Esophagus muscularis mucosa (tissue), 3 donors: ENCODE measurements around the gene CCDC47.

Source experiments
- CTCF ChIP-seq, 3 experiments: fragments of 200-600 bp in 2 of 3; fragments of 450-650 bp in 1 of 3; sonication (generic) in 2 of 3; IDR thresholded peaks; one replicate each; pipeline ENCODE4 v1.5.1; 2017 to 2019; ENCODE audit warnings: antibody characterized with exemption in 3 of 3, mild to moderate bottlenecking in 2 of 3, moderate library complexity in 1 of 3
- POLR2A ChIP-seq: fragments of 450-650 bp; IDR thresholded peaks from one replicate; pipeline ENCODE4 v1.6.1; 2017; ENCODE audit warnings: antibody characterized with exemption, moderate library complexity, mild to moderate bottlenecking, low read depth
- POLR2AphosphoS5 ChIP-seq, 2 donors: sonication (generic); formaldehyde crosslinking; IDR thresholded peaks; one replicate each; pipeline ENCODE4 v1.6.1; 2017; ENCODE audit warnings: antibody characterized with exemption in 2 of 2

- no peak for TF ChIP-seq CTCF (IDR thresholded peaks at IDR 0.05)
- no peak for TF ChIP-seq POLR2AphosphoS5 (IDR thresholded peaks at IDR 0.05)
- no peak for TF ChIP-seq POLR2A
Observed at GRCh38 chr17:63820963-63821561, 47.7 kb upstream of the CCDC47 start.
